GM12872 (cell line): Measurements from ENCODE around the gene GIT2.

Experiments used
- CTCF ChIP-seq: IDR thresholded peaks from 3 replicates; pipeline ENCODE4 v1.5.1; 2011; ENCODE audit warnings: low read depth, mild to moderate bottlenecking, low read length, moderate library complexity; ENCODE audit not compliant: insufficient read depth

Gene GIT2

GRCh38 chr12:109943811-109944210 lies 52.4 kb downstream of the GIT2 start:
- no peak for TF ChIP-seq CTCF

- TF ChIP-seq CTCF = no peak
Measured at GRCh38 chr12:109940339-109940923, 55.7 kb downstream of the GIT2 start.

GRCh38 chr12:109939504-109939903 lies 56.7 kb downstream of the GIT2 start:
- TF ChIP-seq CTCF = no peak

GRCh38 chr12:109938947-109939346 lies 57.2 kb downstream of the GIT2 start:
- no peak for TF ChIP-seq CTCF

- TF ChIP-seq CTCF = no peak
Measured at GRCh38 chr12:109937371-109937770, 58.8 kb downstream of the GIT2 start.

GRCh38 chr12:109934026-109934425 lies 62.1 kb downstream of the GIT2 start:
- peak; percentile 49 for TF ChIP-seq CTCF

- no peak for TF ChIP-seq CTCF
Measured at GRCh38 chr12:109932878-109933503, 63.2 kb downstream of the GIT2 start.
